GM23248 (cell line): ENCODE results near the gene VLDLR. TPM values are rescaled to one million over a fixed set of nuclear protein-coding genes. Genes with fewer than 3 reads are reported as not detected.
"Not testable (repeated sequence)": the region's sequence is repeated elsewhere in the genome, so short reads cannot be mapped to it uniquely, and the experiment has no call there.

Source experiments
- DNase-seq: peaks from one replicate; pipeline ENCODE4 v3.0.0-alpha.2; 2015
- H2AFZ ChIP-seq: fragments of 200-600 bp; sonication (generic); 2 replicates; pipeline ENCODE4 v1.6.1; 2016; ENCODE audit warnings: antibody characterized with exemption
- H3F3A ChIP-seq: fragments of 200-600 bp; sonication (generic); 2 replicates; pipeline ENCODE4 v1.6.1; 2016; ENCODE audit warnings: mild to moderate bottlenecking, antibody characterized with exemption, mixed run types; ENCODE audit not compliant: insufficient read depth
- H3K27ac ChIP-seq: fragments of 200-600 bp; sonication (generic); 2 replicates; pipeline ENCODE4 v1.5.1; 2016; ENCODE audit warnings: mild to moderate bottlenecking
- H3K27me3 ChIP-seq: fragments of 200-600 bp; sonication (generic); replicated peaks from 2 replicates; pipeline ENCODE4 v1.6.1; 2016; ENCODE audit warnings: mild to moderate bottlenecking; ENCODE audit not compliant: insufficient read depth
- H3K36me3 ChIP-seq: fragments of 200-600 bp; sonication (generic); 2 replicates; pipeline ENCODE4 v1.6.1; 2016; ENCODE audit warnings: low read depth, mild to moderate bottlenecking
- H3K4me1 ChIP-seq: fragments of 200-600 bp; sonication (generic); 2 replicates; pipeline ENCODE4 v1.6.1; 2016; ENCODE audit warnings: mild to moderate bottlenecking; ENCODE audit not compliant: insufficient read depth
- H3K4me2 ChIP-seq: fragments of 200-600 bp; sonication (generic); one replicate; pipeline ENCODE4 v1.6.1; 2016; ENCODE audit warnings: mild to moderate bottlenecking; ENCODE audit not compliant: unreplicated experiment
- H3K4me3 ChIP-seq: fragments of 200-600 bp; sonication (generic); 2 replicates; pipeline ENCODE4 v1.5.1; 2016; ENCODE audit warnings: mild to moderate bottlenecking
- H3K79me2 ChIP-seq: fragments of 200-600 bp; sonication (generic); 2 replicates; pipeline ENCODE4 v1.6.1; 2016; ENCODE audit warnings: mild to moderate bottlenecking; ENCODE audit not compliant: insufficient read depth
- H3K9ac ChIP-seq: fragments of 200-600 bp; sonication (generic); 2 replicates; pipeline ENCODE4 v1.6.1; 2016; ENCODE audit warnings: mild to moderate bottlenecking
- H3K9me2 ChIP-seq: fragments of 200-600 bp; sonication (generic); 2 replicates; pipeline ENCODE4 v1.6.1; 2016; ENCODE audit warnings: mixed run types, mild to moderate bottlenecking, moderate library complexity; ENCODE audit not compliant: insufficient read depth
- H3K9me3 ChIP-seq: fragments of 200-600 bp; sonication (generic); one replicate; pipeline ENCODE4 v1.6.1; 2017; ENCODE audit warnings: low read depth
- H4K20me1 ChIP-seq: fragments of 200-600 bp; sonication (generic); 2 replicates; pipeline ENCODE4 v1.6.0; 2016; ENCODE audit not compliant: insufficient read depth
- EZH2 ChIP-seq: fragments of 200-600 bp; sonication (generic); IDR thresholded peaks from 2 replicates; pipeline ENCODE4 v1.6.1; 2018; ENCODE audit warnings: antibody characterized with exemption, mild to moderate bottlenecking; ENCODE audit not compliant: insufficient read depth, poor library complexity, severe bottlenecking
- EZH2phosphoT487 ChIP-seq: fragments of 200-600 bp; sonication (generic); IDR thresholded peaks from 2 replicates; pipeline ENCODE4 v1.6.1; 2018; ENCODE audit warnings: antibody characterized with exemption, moderate library complexity, mild to moderate bottlenecking, low read depth; ENCODE audit not compliant: insufficient read depth
- WGBS, 2 experiments: methylation state at CpG; one replicate each; pipeline ENCODE4 v1.1.6; 2015 to 2017; ENCODE audit warnings: low lambda C conversion rate in 2 of 2, low coverage in 1 of 2; ENCODE audit errors: missing lambda C conversion rate in 2 of 2; 5-methylcytosine and 5-hydroxymethylcytosine counted together
- in situ Hi-C: fragments of 300-500 bp; cut with MboI; formaldehyde crosslinking; loops from 2 replicates; pipeline ENCODE4 v1.15.0; 2020
- polyA plus RNA-seq: library from polyadenylated mRNA; unstranded; fragments of >200 nt; fragmentation: Nextera tagmentation; extraction: Ambion mirVana; gene quantifications from 2 replicates; pipeline ENCODE4 v1.2.1, GENCODE V29; 2016
- total RNA-seq: library from RNA; depleted of rRNA; stranded (reverse); fragments of >200 nt; shearing (Covaris generic); gene quantifications from 2 replicates; pipeline ENCODE4 v1.2.3, GENCODE V29; 2014; rRNA removed

The VLDLR gene
- total and polyA plus RNA-seq, 2 experiments from 2014 or later = 15.1 to 29.2 TPM

- WGBS, 2 experiments = 70 to 73% methylated on average over 3 of the region's 3 CpGs
- no peaks in the 10 kb centered on the region for H3K36me3 ChIP-seq
- no peaks in the 10 kb centered on the region for H3K9me2 ChIP-seq
- H3K4me1 ChIP-seq = no peaks in the 10 kb centered on the region
- in situ Hi-C loops = no loop called here
- no peak overlapping the region for H3K9ac ChIP-seq
- no peak overlapping the region for H3K4me3 ChIP-seq
- no peaks in the 10 kb centered on the region for H3F3A ChIP-seq
- H3K27ac ChIP-seq = no peak overlapping the region
- no peaks in the 10 kb centered on the region for H3K9me3 ChIP-seq
- no peaks in the 10 kb centered on the region for H4K20me1 ChIP-seq
- no peaks in the 10 kb centered on the region for H3K27me3 ChIP-seq
- no peak overlapping the region for H3K4me2 ChIP-seq
- TF ChIP-seq EZH2 = no peak
- no peak for TF ChIP-seq EZH2phosphoT487
- no peaks in the 10 kb centered on the region for H3K79me2 ChIP-seq
- no peak for DNase-seq
- no peak overlapping the region for H2AFZ ChIP-seq
These were observed 75.9 kb downstream of the VLDLR start for GRCh38 chr9:2697492-2697891.

GRCh38 chr9:2700398-2700797 is 78.8 kb downstream of the VLDLR start:
- Histone ChIP-seq H3K4me2 (no peak overlapping the region), H3K4me3 (no peak overlapping the region), H3K9me3 (no peaks in the 10 kb centered on the region), H2AFZ (no peak overlapping the region), H3K79me2 (no peaks in the 10 kb centered on the region), H3K9me2 (no peaks in the 10 kb centered on the region), H4K20me1 (no peaks in the 10 kb centered on the region), H3K9ac (no peak overlapping the region), H3K4me1 (no peaks in the 10 kb centered on the region), H3K36me3 (no peaks in the 10 kb centered on the region), H3K27ac (no peak overlapping the region), H3K27me3 (no peaks in the 10 kb centered on the region), H3F3A (no peaks in the 10 kb centered on the region)
- in situ Hi-C loops = no loop called here
- no peak for TF ChIP-seq EZH2phosphoT487
- TF ChIP-seq EZH2 = no peak
- WGBS, 2 experiments = 83 to 84% methylated on average over 6 of the region's 6 CpGs
- DNase-seq = no peak

- Histone ChIP-seq H3F3A (no peaks in the 10 kb centered on the region), H3K9ac (no peak overlapping the region), H3K27ac (no peak overlapping the region), H3K36me3 (no peaks in the 10 kb centered on the region), H3K79me2 (no peaks in the 10 kb centered on the region), H3K4me2 (no peak overlapping the region), H3K9me2 (no peaks in the 10 kb centered on the region), H3K4me1 (no peaks in the 10 kb centered on the region), H3K9me3 (no peaks in the 10 kb centered on the region), H3K27me3 (no peaks in the 10 kb centered on the region), H2AFZ (no peak overlapping the region), H3K4me3 (no peak overlapping the region), H4K20me1 (no peaks in the 10 kb centered on the region)
- DNase-seq = no peak
- 90% methylated on average over 10 of the region's 10 CpGs for WGBS, 2 experiments
- in situ Hi-C loops = no loop called here
- TF ChIP-seq EZH2phosphoT487 (no peak), EZH2 (no peak)
These were observed 79.4 kb downstream of the VLDLR start for GRCh38 chr9:2700909-2701550.

- Histone ChIP-seq H3K36me3 (no peaks in the 10 kb centered on the region), H3K9me2 (no peaks in the 10 kb centered on the region), H3F3A (no peaks in the 10 kb centered on the region), H3K79me2 (no peaks in the 10 kb centered on the region), H3K9me3 (no peaks in the 10 kb centered on the region), H3K27ac (no peak overlapping the region), H3K4me2 (no peak overlapping the region), H2AFZ (no peak overlapping the region), H4K20me1 (no peaks in the 10 kb centered on the region), H3K4me1 (no peaks in the 10 kb centered on the region), H3K9ac (no peak overlapping the region), H3K4me3 (no peak overlapping the region), H3K27me3 (no peaks in the 10 kb centered on the region)
- in situ Hi-C loops = no loop called here
- TF ChIP-seq EZH2 = no peak
- TF ChIP-seq EZH2phosphoT487 = no peak
- DNase-seq = peak; percentile 7
These were observed 82.9 kb downstream of the VLDLR start for GRCh38 chr9:2704504-2704903.

GRCh38 chr9:2707256-2707655 is 85.7 kb downstream of the VLDLR start:
- H3K36me3 ChIP-seq, H3K9me3 ChIP-seq, DNase-seq, in situ Hi-C loops, H3K4me3 ChIP-seq, H3K79me2 ChIP-seq, H3F3A ChIP-seq, H3K4me2 ChIP-seq, H4K20me1 ChIP-seq, H2AFZ ChIP-seq, H3K9ac ChIP-seq, H3K9me2 ChIP-seq, H3K27ac ChIP-seq, H3K4me1 ChIP-seq, H3K27me3 ChIP-seq: not testable (repeated sequence)
- WGBS, 2 experiments = 83 to 87% methylated on average over 3 of the region's 3 CpGs

Other genes with a start within 250 kb of the VLDLR start
- not detected in 2 replicates for gene KCNV2, start 95.7 kb downstream of the VLDLR start, total RNA-seq
- not detected in 2 replicates for gene KCNV2, start 95.7 kb downstream of the VLDLR start, polyA plus RNA-seq
- 28.2 and 37.1 TPM in 2 replicates for gene PUM3, start 222.3 kb downstream of the VLDLR start, total RNA-seq
- gene PUM3, start 222.3 kb downstream of the VLDLR start, polyA plus RNA-seq = 32.0 and 34.3 TPM in 2 replicates